GM19452 (cell line): ENCODE data around the gene CD47.

ENCODE experiments used
- ATAC-seq: cut with Tn5 transposase; IDR thresholded peaks from one replicate; pipeline ENCODE4 v1.9.1; 2021; ENCODE audit not compliant: unreplicated experiment

The CD47 gene

GRCh38 chr3:108090701-108091497 is at the start of gene CD47:
Gene CD47, minus strand, starts transcription at chr3:108091031. Its CDS starts 123 bp downstream, at chr3:108090908.
- peak; percentile 56 for ATAC-seq

DNA sequence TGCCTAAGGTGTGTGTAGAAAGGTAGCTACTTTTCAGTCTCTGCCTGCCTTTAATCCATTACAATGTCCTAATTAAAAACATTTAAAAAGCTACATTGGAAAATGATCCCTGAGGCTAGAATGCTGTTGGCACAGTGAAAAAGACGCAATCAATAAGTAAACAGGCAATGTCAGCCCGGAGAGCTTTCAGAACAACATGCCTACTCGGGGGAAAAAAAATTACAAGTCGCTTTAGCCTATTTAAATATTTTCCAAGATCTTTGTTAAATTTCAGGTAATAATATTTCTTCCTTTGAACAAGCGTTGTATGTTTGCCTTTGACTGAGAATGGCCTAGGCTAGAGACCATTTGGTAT is 46.6 kb upstream of the CD47 start:
- ATAC-seq: no peak

DNA sequence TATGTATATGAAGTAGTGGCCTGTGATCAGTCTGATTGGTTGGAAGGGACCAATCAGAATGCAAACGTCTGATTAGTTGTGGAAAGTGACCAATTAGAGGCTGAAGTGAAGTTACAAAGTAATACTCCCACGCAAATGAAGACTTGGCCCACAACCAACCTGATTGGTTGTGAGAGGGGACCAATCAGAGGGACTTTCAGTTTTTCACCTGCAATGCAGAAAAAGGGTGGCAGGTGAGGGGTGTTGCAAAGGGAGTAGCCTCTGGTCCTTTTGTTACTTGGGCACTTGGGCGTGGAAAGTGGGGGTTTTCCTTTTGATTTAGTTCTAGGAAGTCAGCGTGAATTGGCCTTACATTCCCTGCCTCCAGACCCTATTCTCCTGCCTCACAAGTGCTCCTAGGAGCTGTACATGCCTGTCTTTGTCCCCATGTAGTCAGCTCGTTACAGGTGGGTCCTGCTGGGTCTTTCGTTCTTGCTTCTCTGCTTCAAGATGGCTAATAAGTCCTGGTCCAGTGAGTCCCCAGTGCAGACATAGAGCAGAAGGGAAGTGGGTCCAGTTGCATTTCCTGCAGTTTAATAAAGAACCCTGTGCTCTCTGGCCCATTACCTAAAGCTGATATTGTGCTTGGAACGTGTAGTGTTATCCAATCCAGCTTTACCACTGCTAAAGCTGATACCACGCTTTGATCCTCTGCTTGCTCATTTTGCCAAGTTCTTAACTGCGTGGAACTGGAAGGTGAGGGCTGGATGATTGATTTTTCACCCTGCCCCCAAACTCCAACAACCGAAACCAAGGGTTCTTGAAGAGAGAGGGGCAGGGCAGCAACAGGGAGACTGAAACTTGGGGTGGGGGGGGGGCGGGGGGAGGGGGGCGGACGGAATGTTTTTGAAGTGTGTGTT is 46.0 kb upstream of the CD47 start:
- ATAC-seq: no peak

DNA sequence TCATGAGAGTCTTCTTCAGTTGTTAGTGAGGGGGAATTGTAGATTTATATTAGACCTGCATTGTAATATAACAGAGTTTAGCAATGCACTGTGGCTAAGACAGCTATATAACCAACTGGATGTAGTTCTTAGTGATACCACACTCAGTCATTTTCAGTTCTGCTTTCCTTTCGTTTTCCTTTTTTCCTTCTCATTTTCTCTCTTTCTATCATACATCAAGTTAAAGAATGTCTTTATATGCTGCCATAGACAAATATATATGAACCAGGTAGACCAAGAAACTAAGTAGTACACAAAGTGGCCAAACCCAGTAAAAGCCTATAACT is 43.7 kb upstream of the CD47 start:
- ATAC-seq: peak; percentile 35

GRCh38 chr3:108133858-108134554 is 43.2 kb upstream of the CD47 start:
- ATAC-seq: peak; percentile 52

DNA sequence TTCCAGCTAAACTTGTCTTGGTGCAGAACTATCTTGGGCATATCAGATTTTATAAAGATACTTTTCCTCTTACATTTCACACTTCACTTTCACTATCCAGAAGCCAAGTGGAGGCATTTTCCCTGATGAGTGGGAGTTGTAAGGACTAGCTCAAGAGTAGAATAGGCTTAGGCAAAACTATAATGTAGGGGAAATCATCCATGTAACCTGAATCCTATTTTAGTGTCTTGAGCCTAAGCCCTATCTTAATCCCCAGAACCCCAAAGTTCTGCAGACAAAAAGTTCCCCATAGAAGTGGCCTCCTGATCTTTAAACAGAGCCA is 42.2 kb upstream of the CD47 start:
- no peak for ATAC-seq

- no peak for ATAC-seq
These were observed 40.8 kb upstream of the CD47 start for GRCh38 chr3:108131475-108132134.

GRCh38 chr3:108130701-108131474 is 40.1 kb upstream of the CD47 start:
- no peak for ATAC-seq

GRCh38 chr3:108130236-108130635 is 39.4 kb upstream of the CD47 start:
- no peak for ATAC-seq

- no peak for ATAC-seq
These were observed 36.6 kb upstream of the CD47 start for GRCh38 chr3:108127301-108127988.

GRCh38 chr3:108126348-108126747 is 35.5 kb upstream of the CD47 start:
- ATAC-seq: no peak

GRCh38 chr3:108125550-108126071 is 34.8 kb upstream of the CD47 start:
- peak; percentile 53 for ATAC-seq

DNA sequence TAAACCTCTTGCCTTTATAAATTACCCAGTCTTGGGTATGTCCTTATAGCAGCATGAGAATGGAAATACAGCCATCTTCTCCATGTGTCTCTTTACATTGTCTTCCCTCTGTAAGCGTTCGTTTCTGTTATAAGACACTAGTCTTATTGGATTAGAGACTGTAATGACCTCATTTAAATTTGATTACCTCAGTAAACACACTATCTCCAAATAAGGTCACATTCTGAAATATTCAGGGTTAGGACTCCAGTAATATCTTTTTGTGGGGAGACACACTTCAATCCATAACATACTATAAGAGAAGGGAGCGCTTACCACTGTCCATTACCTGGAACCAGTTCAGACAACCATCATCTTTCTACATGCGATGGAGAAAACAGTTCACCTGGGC is 34.3 kb upstream of the CD47 start:
- no peak for ATAC-seq

DNA sequence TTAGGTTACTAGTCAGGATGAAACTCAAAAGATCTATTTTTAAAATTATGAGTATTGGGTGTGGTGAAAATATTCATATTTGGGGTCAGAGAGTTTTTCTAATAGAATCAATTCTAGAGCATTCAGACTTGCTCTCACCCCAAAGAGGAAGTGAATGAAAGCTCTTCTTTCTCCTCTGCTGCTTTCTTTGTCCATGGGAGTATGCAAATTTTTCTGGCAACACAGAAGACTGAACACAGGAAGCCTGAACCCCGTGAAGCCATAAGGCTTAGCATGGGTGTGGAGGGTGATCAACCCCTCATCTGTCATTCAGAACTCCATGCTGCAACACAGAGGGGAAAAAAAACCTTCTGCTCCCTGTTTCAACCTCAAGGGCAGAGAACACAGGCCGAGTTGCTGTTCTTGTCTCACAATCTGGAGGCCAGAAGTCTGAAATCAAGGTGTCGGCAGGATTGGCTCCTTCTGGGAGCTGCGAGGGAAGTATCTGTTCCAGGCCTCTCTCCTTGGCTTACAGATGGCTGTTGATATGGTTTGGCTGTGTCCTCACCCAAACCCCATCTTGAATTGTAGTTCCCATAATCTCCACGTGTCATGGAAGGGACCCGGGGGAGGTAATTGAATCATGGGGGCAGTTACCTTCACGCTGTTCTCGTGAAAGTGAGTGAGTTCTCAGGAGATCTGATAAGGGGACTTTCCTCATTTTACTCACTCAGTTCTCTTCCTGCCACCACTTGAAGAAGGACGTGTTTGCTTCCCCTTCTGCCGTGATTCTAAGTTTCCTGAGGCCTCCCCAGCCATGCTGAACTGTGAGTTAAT is 33.7 kb upstream of the CD47 start:
- peak; percentile 83 for ATAC-seq

GRCh38 chr3:108123326-108123725 is 32.5 kb upstream of the CD47 start:
- no peak for ATAC-seq

DNA sequence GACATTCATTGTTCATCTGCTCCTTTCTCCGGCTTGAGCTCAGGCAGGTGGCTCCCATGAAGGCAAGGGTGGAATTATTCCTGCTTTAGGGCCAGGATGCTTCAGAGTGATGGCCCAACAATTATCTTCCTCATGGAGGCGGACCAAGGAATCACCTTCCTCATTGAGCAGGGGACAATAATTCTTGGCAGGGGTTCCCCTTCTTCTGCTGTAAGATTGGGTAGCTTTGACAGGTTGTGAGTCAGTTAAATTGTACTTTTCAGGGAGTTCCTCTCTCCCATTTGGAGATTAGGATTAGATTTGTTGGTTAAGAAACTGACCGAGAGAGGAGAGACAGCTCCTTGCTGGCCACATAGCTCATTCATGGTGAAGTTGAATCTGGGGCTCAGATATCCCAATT is 31.4 kb upstream of the CD47 start:
- ATAC-seq: no peak

- ATAC-seq: no peak
These were observed 28.7 kb upstream of the CD47 start for GRCh38 chr3:108119398-108120104.

- ATAC-seq: no peak
These were observed 27.4 kb upstream of the CD47 start for GRCh38 chr3:108118038-108118768.
